HUES6 (cell line): Measurements from ENCODE around the gene BRD3.

Experiments
- H3K27ac ChIP-seq: 2 replicates; pipeline ENCODE4 v1.7.0; 2013; ENCODE audit warnings: low read depth, mild to moderate bottlenecking, low read length, inconsistent platforms
- H3K27me3 ChIP-seq: 2 replicates; pipeline ENCODE4 v1.6.1; 2013; ENCODE audit warnings: low read length; ENCODE audit not compliant: control insufficient read depth, insufficient read depth
- H3K36me3 ChIP-seq: 2 replicates; pipeline ENCODE4 v1.6.1; 2013; ENCODE audit warnings: low read length; ENCODE audit not compliant: control insufficient read depth, insufficient read depth
- H3K4me1 ChIP-seq: 2 replicates; pipeline ENCODE4 v1.6.1; 2013; ENCODE audit warnings: low read length; ENCODE audit not compliant: control insufficient read depth, insufficient read depth
- H3K4me3 ChIP-seq: 2 replicates; pipeline ENCODE4 v1.5.1; 2013; ENCODE audit warnings: low read depth, low read length
- H3K9ac ChIP-seq: one replicate; pipeline ENCODE4 v1.6.1; 2013; ENCODE audit warnings: mild to moderate bottlenecking, low read length
- H3K9me3 ChIP-seq: 2 replicates; pipeline ENCODE4 v1.6.1; 2013; ENCODE audit warnings: low read depth, low read length; ENCODE audit not compliant: control insufficient read depth, insufficient read depth

Gene BRD3

DNA sequence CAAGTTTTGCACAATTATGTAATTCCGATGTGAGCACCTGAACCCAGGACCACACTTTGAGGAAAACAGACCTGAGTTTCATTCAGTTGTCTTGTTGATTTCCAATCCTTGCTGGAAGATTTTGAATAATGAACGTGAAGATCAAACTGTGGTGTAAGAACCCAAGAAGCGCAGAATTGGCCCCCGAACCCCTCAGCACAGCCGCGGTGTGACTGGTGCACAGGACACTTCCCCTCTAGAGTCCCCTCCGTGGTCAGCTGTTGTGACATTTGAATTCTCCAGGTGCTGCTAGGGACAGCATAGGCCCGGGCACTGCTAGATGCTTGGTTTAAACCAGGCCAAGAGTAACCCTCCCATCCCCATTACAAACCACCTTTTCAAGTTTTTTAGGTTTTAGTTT is 40.8 kb downstream of the BRD3 start:
- no peak overlapping the region for H3K27ac ChIP-seq
- H3K27me3 ChIP-seq: no peaks in the 10 kb centered on the region
- peaks cover 7% of the 10 kb centered on the region; the same call in 1 of the 2 replicates for H3K4me1 ChIP-seq
- peaks cover 28% of the 10 kb centered on the region for H3K36me3 ChIP-seq
- H3K9me3 ChIP-seq: no peaks in the 10 kb centered on the region
- no peak overlapping the region for H3K4me3 ChIP-seq
- no peak overlapping the region for H3K9ac ChIP-seq

GRCh38 chr9:134026581-134026980 is 41.2 kb downstream of the BRD3 start:
- Histone ChIP-seq H3K4me1 (peaks cover 7% of the 10 kb centered on the region; the same call in 1 of the 2 replicates), H3K27me3 (no peaks in the 10 kb centered on the region), H3K36me3 (peaks cover 24% of the 10 kb centered on the region), H3K9me3 (no peaks in the 10 kb centered on the region), H3K9ac (no peak overlapping the region), H3K27ac (no peak overlapping the region), H3K4me3 (peak overlapping the region; percentile 97)

DNA sequence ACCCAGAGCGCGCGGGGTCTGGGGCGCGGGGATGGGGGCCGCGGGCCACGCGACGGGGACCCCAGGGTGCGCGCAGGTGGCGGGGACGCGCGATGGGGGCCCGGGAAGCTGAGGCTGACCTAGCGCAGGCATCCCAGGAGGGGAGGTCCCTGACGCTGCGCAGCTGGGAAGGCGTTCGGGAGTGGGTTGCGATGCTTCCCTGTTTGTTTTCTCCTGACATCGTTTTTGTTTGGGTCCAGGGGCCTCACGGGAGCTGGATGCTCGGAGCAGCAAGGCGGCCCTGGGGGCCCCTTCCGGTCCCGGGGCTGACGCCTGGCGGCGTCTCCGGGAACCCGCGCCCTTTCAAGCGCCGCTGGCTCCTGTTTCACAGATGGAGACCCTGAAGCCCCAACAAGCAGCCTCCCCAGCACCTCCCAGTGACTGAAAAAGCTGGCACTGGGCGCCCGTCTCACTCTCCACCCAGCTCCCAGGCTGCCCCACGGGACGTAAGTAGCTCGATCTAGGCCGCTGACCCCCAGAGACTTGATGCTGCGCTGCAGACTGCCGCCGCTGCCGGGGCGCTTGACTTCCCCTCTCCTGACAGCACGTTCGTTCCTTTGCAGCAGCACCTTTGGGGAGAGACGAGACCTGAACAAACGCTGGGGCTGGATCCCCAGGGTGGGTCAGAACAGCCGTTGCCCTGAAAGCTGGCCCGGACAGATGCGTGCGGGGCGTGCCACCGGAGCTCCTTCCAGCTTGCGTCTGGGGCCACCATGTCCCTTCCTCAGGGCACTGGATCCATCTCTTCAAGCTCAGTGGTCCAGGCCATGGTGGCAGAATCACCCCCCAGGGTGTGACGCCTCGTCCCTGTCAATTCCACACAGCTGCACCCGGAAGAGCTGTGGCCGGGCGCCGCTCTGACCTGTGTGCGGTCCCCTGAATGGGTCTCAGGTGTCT is 42.0 kb downstream of the BRD3 start:
- H3K27ac ChIP-seq: no peak overlapping the region
- no peaks in the 10 kb centered on the region for H3K9me3 ChIP-seq
- H3K36me3 ChIP-seq: peaks cover 18% of the 10 kb centered on the region
- H3K27me3 ChIP-seq: no peaks in the 10 kb centered on the region
- peaks cover 7% of the 10 kb centered on the region; the same call in 1 of the 2 replicates for H3K4me1 ChIP-seq
- H3K4me3 ChIP-seq: peak overlapping the region; percentile 97
- H3K9ac ChIP-seq: peak overlapping the region; percentile 49

DNA sequence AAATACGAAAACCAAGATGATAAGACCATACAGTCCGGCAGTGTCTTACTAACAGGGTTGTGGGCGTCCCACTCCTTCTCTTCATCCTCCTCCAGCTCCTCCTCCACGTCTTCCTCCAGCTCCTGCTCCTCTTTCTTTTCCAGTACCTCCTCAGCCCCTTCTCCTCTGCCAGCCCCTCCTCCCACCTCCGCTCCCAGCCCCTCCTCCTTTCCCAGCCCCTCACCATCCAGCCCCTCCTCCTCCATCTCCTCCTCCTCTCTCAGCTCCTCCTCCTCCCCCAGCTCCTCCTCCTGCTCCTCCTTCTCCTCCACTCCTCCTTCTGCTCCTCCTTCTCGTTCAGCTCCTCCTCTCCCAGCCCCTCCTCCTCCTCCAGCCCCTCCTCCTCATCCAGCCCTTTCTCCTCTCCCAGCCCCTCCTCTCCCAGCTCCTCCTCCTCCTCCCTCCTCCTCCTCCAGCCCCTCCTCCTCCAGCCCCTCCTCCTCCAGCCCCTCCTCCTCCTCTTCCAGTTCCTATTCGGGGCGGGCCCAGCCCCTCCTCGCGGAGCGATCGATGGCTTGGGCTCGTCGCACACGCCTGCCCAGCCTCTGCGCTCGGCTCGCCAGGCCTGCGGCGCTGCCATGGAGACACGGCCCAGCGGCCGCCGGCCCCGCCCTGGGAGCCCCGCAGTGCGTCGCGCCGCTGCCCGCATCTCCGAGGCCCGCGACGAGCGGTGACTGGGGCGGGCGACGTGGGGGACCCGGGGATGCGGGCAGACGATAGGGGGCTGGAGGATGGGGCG is 42.8 kb downstream of the BRD3 start, which contains the start of gene BRD3OS:
Gene BRD3OS, plus strand, starts transcription at position 654 of the 778 bp plus-strand sequence. CDS start 1,267 bp downstream, outside the sequence.
- Histone ChIP-seq H3K4me3 (peak within 1 kb of the TSS; percentile 97), H3K9ac (peak within 1 kb of the TSS; percentile 49), H3K9me3 (no peaks in the 10 kb centered on the region), H3K36me3 (peaks cover 13% of the 10 kb centered on the region), H3K27ac (no peak within 1 kb of the TSS), H3K4me1 (peaks cover 7% of the 10 kb centered on the region; the same call in 1 of the 2 replicates), H3K27me3 (no peaks in the 10 kb centered on the region)

DNA sequence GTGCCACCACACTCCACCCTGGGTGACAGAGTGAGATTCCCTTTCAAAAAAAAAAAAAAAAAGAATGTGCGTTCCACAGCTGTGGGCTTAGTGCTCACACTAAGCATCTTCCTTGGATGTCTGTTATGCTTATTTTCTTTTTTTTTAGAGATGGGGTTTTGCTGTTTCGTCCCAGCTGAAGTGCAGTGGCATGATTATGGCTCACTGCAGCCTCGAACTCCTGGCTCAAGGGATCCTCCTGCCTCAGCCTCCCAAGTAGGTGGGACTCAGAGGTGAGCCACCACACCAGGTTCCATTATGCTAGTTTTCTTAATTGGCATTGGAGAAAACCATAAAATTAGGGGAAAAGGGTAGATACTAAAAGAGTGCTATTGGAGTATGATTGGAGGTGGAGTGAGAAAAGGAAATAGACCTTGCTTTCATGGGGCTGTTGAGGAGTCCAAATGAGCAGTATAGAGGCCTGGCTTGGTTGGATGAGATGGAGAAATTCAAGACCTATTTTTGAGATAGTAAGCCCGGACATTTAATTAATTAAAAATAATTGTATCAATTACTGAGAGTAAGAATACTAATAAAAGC is 43.5 kb downstream of the BRD3 start:
- H3K4me1 ChIP-seq: peaks cover 7% of the 10 kb centered on the region; the same call in 1 of the 2 replicates
- H3K9ac ChIP-seq: no peak overlapping the region
- peak overlapping the region; percentile 11 for H3K4me3 ChIP-seq
- H3K9me3 ChIP-seq: 0 out of 2 replicates have a peak, but pooled peaks cover under 1% of the 10 kb centered on the region
- no peaks in the 10 kb centered on the region for H3K27me3 ChIP-seq
- no peak overlapping the region for H3K27ac ChIP-seq
- H3K36me3 ChIP-seq: peaks cover 13% of the 10 kb centered on the region

DNA sequence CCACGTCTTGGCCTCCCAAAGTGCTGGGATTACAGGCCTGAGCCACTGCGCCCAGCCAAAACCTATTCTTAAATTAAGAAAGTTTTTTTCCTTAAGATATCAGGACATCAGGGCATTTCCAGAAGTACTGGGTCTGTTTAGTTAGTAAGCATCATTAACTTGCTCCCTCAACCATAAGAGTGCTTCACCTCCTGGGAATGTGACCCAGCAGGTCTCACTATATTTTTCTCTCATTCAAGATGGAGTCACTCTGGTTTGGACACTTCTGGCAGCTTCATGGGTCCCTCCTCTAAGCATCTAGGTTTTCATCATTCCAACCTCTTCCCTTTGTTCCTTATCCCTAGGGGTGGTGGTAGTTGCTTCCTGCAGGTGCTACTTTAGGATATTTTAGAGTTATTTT is 52.9 kb downstream of the BRD3 start:
- Histone ChIP-seq H3K9me3 (peaks cover 42% of the 10 kb centered on the region), H3K4me1 (no peaks in the 10 kb centered on the region)

GRCh38 chr9:134011401-134011800 is 56.4 kb downstream of the BRD3 start:
- H3K9ac ChIP-seq: no peak overlapping the region
- H3K4me3 ChIP-seq: no peak overlapping the region

More for the DNA sequence above, 52.9 kb downstream of the BRD3 start:
- H3K9ac ChIP-seq: no peak overlapping the region
- no peaks in the 10 kb centered on the region for H3K27me3 ChIP-seq
- H3K36me3 ChIP-seq: no peaks in the 10 kb centered on the region
- H3K4me3 ChIP-seq: no peak overlapping the region
- H3K27ac ChIP-seq: no peak overlapping the region

DNA sequence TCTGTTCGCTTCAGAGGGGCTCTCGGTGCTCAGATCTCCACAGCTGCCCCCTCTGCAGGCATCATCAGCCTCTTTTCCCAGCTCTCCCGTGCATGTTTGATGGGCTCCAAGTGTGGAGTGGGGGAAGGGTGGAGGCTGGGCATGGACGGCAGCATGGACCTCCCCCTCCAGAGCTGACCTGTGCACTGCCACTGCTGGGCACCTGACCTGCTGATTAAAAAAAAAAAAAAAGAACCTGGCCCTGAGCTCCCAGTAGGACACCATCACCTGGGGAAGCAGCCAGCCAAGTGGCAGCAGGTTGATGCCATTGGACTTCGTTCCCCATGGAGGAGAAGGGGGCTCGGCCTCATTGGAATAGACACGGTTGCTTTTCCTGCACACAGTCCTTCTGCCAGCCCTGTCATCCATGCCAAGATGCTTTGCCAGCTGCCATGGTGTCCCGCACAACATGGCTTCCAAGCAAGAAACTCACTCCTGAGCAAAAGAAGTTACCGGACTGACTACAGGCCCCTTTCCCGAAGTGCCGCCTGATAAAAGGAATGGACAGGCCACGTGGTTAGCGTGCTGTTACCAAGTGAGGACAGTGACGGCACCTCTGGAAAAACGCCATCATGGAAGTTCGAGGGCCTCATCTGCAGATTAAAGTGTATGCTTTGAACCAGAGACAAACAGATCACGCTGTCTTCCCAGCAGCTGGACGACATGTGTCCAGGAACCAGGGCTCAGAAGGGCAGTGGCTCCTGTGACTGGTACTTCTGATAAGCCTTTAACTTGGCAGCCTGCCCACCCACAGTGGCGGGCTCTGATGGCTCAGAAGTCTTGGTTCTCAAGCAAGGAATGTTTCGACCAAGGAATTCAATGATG is 57.3 kb downstream of the BRD3 start:
- Histone ChIP-seq H3K36me3 (no peaks in the 10 kb centered on the region), H3K4me3 (no peak overlapping the region), H3K9ac (no peak overlapping the region), H3K9me3 (peaks cover 38% of the 10 kb centered on the region), H3K4me1 (no peaks in the 10 kb centered on the region), H3K27ac (no peak overlapping the region), H3K27me3 (no peaks in the 10 kb centered on the region)

More at GRCh38 chr9:134011401-134011800, 56.4 kb downstream of the BRD3 start:
- H3K36me3 ChIP-seq: no peaks in the 10 kb centered on the region
- H3K27ac ChIP-seq: no peak overlapping the region
- H3K9me3 ChIP-seq: peaks cover 41% of the 10 kb centered on the region
- no peaks in the 10 kb centered on the region for H3K27me3 ChIP-seq
- no peaks in the 10 kb centered on the region for H3K4me1 ChIP-seq

GRCh38 chr9:134007571-134007970 is 60.3 kb downstream of the BRD3 start:
- Histone ChIP-seq H3K9me3 (peaks cover 25% of the 10 kb centered on the region), H3K4me3 (no peak overlapping the region), H3K27ac (no peak overlapping the region), H3K36me3 (no peaks in the 10 kb centered on the region), H3K27me3 (no peaks in the 10 kb centered on the region), H3K4me1 (no peaks in the 10 kb centered on the region), H3K9ac (no peak overlapping the region)

DNA sequence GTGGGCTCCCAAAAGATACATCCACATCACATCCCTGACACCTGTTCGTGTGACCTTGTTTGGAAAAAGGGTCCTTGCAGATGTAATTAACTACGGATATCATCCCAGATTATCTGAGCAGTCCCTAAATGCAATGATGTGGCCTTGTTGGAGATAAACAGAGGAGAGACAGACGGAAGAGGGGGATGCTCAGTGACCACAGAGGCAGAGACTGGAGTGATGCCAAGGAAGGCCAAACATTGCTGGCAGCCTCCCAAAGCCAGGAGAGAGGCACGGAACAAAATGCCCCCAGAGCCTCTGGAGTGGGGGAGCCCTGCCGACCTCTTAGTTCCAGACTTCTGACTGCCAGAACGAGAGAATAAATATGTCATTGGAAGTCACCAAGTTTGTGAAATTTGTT is 60.7 kb downstream of the BRD3 start:
- Histone ChIP-seq H3K36me3 (no peaks in the 10 kb centered on the region), H3K4me1 (no peaks in the 10 kb centered on the region), H3K27ac (no peak overlapping the region), H3K27me3 (no peaks in the 10 kb centered on the region), H3K4me3 (no peak overlapping the region), H3K9me3 (peaks cover 25% of the 10 kb centered on the region), H3K9ac (no peak overlapping the region)
